Measurements from ENCODE around the gene ANAPC1. TPM values are rescaled to one million over a fixed set of nuclear protein-coding genes. Genes with fewer than 3 reads are reported as not detected.
A peak's percentile ranks its signal among the peaks of the same experiment; 100 is the strongest.
"Not testable (repeated sequence)": the region's sequence is repeated elsewhere in the genome, so short reads cannot be mapped to it uniquely, and the experiment has no call there.

Gene ANAPC1
- total and polyA plus RNA-seq, 10 of the 15 experiments (the other 5 are each of a cell fraction or from before 2014, with no cell fraction given) = 10.0 to 108 (median 53.6) TPM

- H3K9me3 ChIP-seq (replicated peaks; ENCODE audit: control insufficient read depth, insufficient read depth, low read length); intact Hi-C loops (cut with micrococcal nuclease; ENCODE audit: unreplicated experiment); H3K27me3 ChIP-seq (replicated peaks in 1 of 2; ENCODE audit: control insufficient read depth in 2 of 2, insufficient read depth in 2 of 2, low read length in 1 of 2); RAD21 ChIA-PET (ENCODE audit: unreplicated experiment); H3K9ac ChIP-seq (ENCODE audit: control insufficient read depth, insufficient read depth, low read length); in situ Hi-C loops (cut with MboI); H3K36me3 ChIP-seq (ENCODE audit: control insufficient read depth in 2 of 2, insufficient read depth in 2 of 2, low read length in 1 of 2); POLR2A ChIA-PET; SMC1A ChIA-PET (ENCODE audit: uncharacterized antibody, unreplicated experiment); H4K20me1 ChIP-seq (ENCODE audit: control insufficient read depth, insufficient read depth); H3K4me2 ChIP-seq (ENCODE audit: control insufficient read depth, insufficient read depth); BruUV-seq (replicated peaks); CTCF ChIA-PET; H3K4me1 ChIP-seq (ENCODE audit: control insufficient read depth, insufficient read depth, low read length); H2AFZ ChIP-seq (ENCODE audit: control insufficient read depth, low read depth, low read length); H3K79me2 ChIP-seq (ENCODE audit: control insufficient read depth, insufficient read depth, low read length); H3K27ac ChIP-seq (ENCODE audit: control insufficient read depth, insufficient read depth); H3K4me3 ChIP-seq; DNase-seq (ENCODE audit: low read depth, low spot score): not testable (repeated sequence)
- TF ChIP-seq CTCF (IDR thresholded peaks at IDR 0.05 in 2 of 3, conservative IDR thresholded peaks at IDR 0.05 in 1 of 3; ENCODE audit: control insufficient read depth in 2 of 3, extremely low read depth in 1 of 3, insufficient read depth in 1 of 3, low read depth in 3 of 3, low read length in 3 of 3) = peak; percentile 19 to 44 (median 31)
- peak; percentile 42 for TF ChIP-seq RAD21 (IDR thresholded peaks at IDR 0.05; ENCODE audit: insufficient read depth, low read depth, low read length)
- peak; percentile 70 for TF ChIP-seq YY1 (IDR thresholded peaks at IDR 0.05; ENCODE audit: low read depth, low read length)
- peak; percentile 99 for FAIRE-seq
- 12% methylated on average over 15 of the region's 23 CpGs for WGBS (ENCODE audit: insufficient coverage, insufficient replicate concordance, low lambda C conversion rate, missing lambda C conversion rate)
- ATAC-seq = peak; percentile 100
Observed at GRCh38 chr2:111747410-111748115, 136.4 kb downstream of the ANAPC1 start.

GRCh38 chr2:111744751-111745150, 139.2 kb downstream of the ANAPC1 start:
- H3K27ac ChIP-seq (ENCODE audit: control insufficient read depth, insufficient read depth); SMC1A ChIA-PET (ENCODE audit: uncharacterized antibody, unreplicated experiment); ATAC-seq; RAD21 ChIA-PET (ENCODE audit: unreplicated experiment); DNase-seq (ENCODE audit: low read depth, low spot score); H3K4me1 ChIP-seq (ENCODE audit: control insufficient read depth, insufficient read depth, low read length); H3K36me3 ChIP-seq (ENCODE audit: control insufficient read depth in 2 of 2, insufficient read depth in 2 of 2, low read length in 1 of 2); in situ Hi-C loops (cut with MboI); H3K27me3 ChIP-seq (replicated peaks in 1 of 2; ENCODE audit: control insufficient read depth in 2 of 2, insufficient read depth in 2 of 2, low read length in 1 of 2); H3K4me2 ChIP-seq (ENCODE audit: control insufficient read depth, insufficient read depth); H3K79me2 ChIP-seq (ENCODE audit: control insufficient read depth, insufficient read depth, low read length); H2AFZ ChIP-seq (ENCODE audit: control insufficient read depth, low read depth, low read length); H4K20me1 ChIP-seq (ENCODE audit: control insufficient read depth, insufficient read depth); BruUV-seq (replicated peaks); H3K4me3 ChIP-seq; H3K9me3 ChIP-seq (replicated peaks; ENCODE audit: control insufficient read depth, insufficient read depth, low read length); CTCF ChIA-PET; POLR2A ChIA-PET; FAIRE-seq; intact Hi-C loops (cut with micrococcal nuclease; ENCODE audit: unreplicated experiment); H3K9ac ChIP-seq (ENCODE audit: control insufficient read depth, insufficient read depth, low read length): not testable (repeated sequence)
- 86% methylated on average over 8 of the region's 8 CpGs for WGBS (ENCODE audit: insufficient coverage, insufficient replicate concordance, low lambda C conversion rate, missing lambda C conversion rate)

- H3K4me3 ChIP-seq; CTCF ChIA-PET; H2AFZ ChIP-seq (ENCODE audit: control insufficient read depth, low read depth, low read length); ATAC-seq; H4K20me1 ChIP-seq (ENCODE audit: control insufficient read depth, insufficient read depth); H3K27ac ChIP-seq (ENCODE audit: control insufficient read depth, insufficient read depth); DNase-seq (ENCODE audit: low read depth, low spot score); in situ Hi-C loops (cut with MboI); H3K9ac ChIP-seq (ENCODE audit: control insufficient read depth, insufficient read depth, low read length); BruUV-seq (replicated peaks); FAIRE-seq; RAD21 ChIA-PET (ENCODE audit: unreplicated experiment); H3K27me3 ChIP-seq (replicated peaks in 1 of 2; ENCODE audit: control insufficient read depth in 2 of 2, insufficient read depth in 2 of 2, low read length in 1 of 2); POLR2A ChIA-PET; H3K79me2 ChIP-seq (ENCODE audit: control insufficient read depth, insufficient read depth, low read length); H3K9me3 ChIP-seq (replicated peaks; ENCODE audit: control insufficient read depth, insufficient read depth, low read length); H3K36me3 ChIP-seq (ENCODE audit: control insufficient read depth in 2 of 2, insufficient read depth in 2 of 2, low read length in 1 of 2); SMC1A ChIA-PET (ENCODE audit: uncharacterized antibody, unreplicated experiment); H3K4me1 ChIP-seq (ENCODE audit: control insufficient read depth, insufficient read depth, low read length); H3K4me2 ChIP-seq (ENCODE audit: control insufficient read depth, insufficient read depth); intact Hi-C loops (cut with micrococcal nuclease; ENCODE audit: unreplicated experiment): not testable (repeated sequence)
- 85% methylated on average over 2 of the region's 3 CpGs for WGBS (ENCODE audit: insufficient coverage, insufficient replicate concordance, low lambda C conversion rate, missing lambda C conversion rate)
Observed at GRCh38 chr2:111741517-111741916, 142.5 kb downstream of the ANAPC1 start.

Data from GM12878 (cell line).